Immature natural killer cell (primary cell): Measurements from ENCODE around the gene MAPK12. TPM values are rescaled to one million over a fixed set of nuclear protein-coding genes. Genes with fewer than 3 reads are reported as not detected.

Experiments
- DNase-seq, 3 donors: peaks; one replicate each; pipeline ENCODE4 v3.0.0; 2022; ENCODE audit warnings: mixed read lengths in 1 of 3
- H3K27ac Mint-ChIP-seq, 6 donors: one replicate each; pipeline ENCODE4 v1.8.0; 2020; ENCODE audit warnings: mixed read lengths in 6 of 6, mild to moderate bottlenecking in 5 of 6, inconsistent platforms in 4 of 6, moderate library complexity in 3 of 6
- H3K27me3 Mint-ChIP-seq, 3 donors: one replicate each; pipeline ENCODE4 v1.8.0; 2020 to 2021; ENCODE audit warnings: low read depth in 3 of 3, mild to moderate bottlenecking in 3 of 3, mixed read lengths in 3 of 3, moderate library complexity in 3 of 3, inconsistent platforms in 1 of 3
- H3K36me3 Mint-ChIP-seq, 3 donors: one replicate each; pipeline ENCODE4 v1.8.0; 2020; ENCODE audit warnings: mixed read lengths in 3 of 3, inconsistent platforms in 2 of 3, mild to moderate bottlenecking in 2 of 3
- H3K4me1 Mint-ChIP-seq, 2 donors: one replicate each; pipeline ENCODE4 v1.8.0; 2020; ENCODE audit warnings: inconsistent platforms in 2 of 2, mild to moderate bottlenecking in 2 of 2, mixed read lengths in 2 of 2, moderate library complexity in 1 of 2
- H3K4me3 Mint-ChIP-seq, 5 donors: one replicate each; pipeline ENCODE4 v1.8.0; 2020; ENCODE audit warnings: mild to moderate bottlenecking in 5 of 5, mixed read lengths in 5 of 5, inconsistent platforms in 3 of 5, moderate library complexity in 3 of 5
- H3K9me3 Mint-ChIP-seq, 6 donors: one replicate each; pipeline ENCODE4 v1.8.0; 2020; ENCODE audit warnings: mild to moderate bottlenecking in 6 of 6, mixed read lengths in 6 of 6, inconsistent platforms in 4 of 6, moderate library complexity in 3 of 6
- polyA plus RNA-seq, 3 donors: library from polyadenylated mRNA; unstranded; fragments of 300-500 nt; fragmentation: Illumina TruSeq; gene quantifications; one replicate each; pipeline ENCODE4 v1.2.3, GENCODE V29; 2021

MAPK12 gene
- polyA plus RNA-seq, 3 donors from 2014 or later: 0.13 to 0.31 TPM; not detected in 1

DNA sequence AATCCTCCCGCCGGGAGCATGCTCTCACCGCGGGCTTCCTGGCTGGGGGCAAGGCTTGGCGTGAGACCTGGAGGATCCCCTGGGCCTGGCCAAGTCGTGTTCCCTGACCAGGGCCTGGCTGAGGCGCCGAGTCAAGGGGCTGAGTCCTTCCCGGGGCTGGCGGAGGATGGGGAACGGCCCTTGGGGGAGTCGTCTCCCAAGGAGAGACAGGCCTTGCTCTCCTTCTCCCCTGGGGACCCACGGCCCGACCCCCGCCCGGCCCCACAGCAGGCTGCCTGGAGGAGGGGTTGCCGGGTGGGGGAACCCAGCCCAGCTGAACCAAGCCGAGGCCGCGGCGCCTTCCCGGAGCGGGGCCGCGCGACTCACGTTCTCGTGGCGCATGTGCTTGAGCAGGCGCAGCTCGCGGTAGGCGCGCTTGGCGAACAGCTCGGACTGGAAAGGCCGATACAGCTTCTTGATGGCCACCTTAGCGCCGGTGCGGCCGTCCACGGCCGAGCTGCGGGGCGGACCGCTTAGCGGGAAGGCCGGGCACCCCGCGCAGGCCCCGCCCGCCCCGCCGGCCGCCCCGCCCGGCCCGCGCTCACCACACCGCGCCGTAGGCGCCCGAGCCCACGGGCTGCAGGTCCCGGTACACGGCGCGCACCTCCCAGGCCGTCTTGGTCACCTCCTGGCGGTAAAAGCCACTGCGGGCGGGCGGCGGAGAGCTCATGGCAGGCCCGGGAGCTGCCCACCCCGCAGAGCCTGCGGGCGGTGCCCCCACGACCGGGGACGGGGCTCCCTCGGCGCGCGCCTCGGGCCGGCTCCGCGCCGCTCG lies 475 bp downstream of the MAPK12 start:
- no peaks in the 10 kb centered on the region for H3K9me3 Mint-ChIP-seq
- DNase-seq: no peak
- peaks cover 2 to 9% (median 6%) of the 10 kb centered on the region in 3 donors for H3K27me3 Mint-ChIP-seq
- H3K27ac Mint-ChIP-seq: no peak overlapping the region
- peaks cover 0 to 4% of the 10 kb centered on the region in 2 donors for H3K4me1 Mint-ChIP-seq
- no peak overlapping the region for H3K4me3 Mint-ChIP-seq
- H3K36me3 Mint-ChIP-seq: no peaks in the 10 kb centered on the region

DNA sequence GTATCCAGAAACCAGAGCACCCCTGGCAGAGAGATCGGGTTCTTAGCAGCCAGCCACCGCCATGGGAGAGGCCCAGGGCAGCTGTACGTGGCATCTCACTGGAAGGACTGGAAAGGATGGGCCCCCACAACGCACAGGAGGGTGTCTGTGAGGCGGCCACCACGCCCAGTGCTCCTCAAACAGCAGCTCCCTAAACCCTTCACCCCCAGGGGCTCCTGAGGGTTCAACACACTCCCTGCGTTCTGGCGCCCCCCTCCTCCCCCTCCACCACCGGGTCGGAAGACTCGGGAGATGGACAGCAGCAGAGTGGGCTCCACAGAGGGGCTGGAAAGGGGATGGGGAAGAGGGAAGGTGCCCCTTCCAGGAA lies 1.1 kb downstream of the MAPK12 start:
- H3K27ac Mint-ChIP-seq: no peak overlapping the region
- no peak overlapping the region for H3K4me3 Mint-ChIP-seq
- DNase-seq: no peak
- H3K4me1 Mint-ChIP-seq: peaks cover 0 to 4% of the 10 kb centered on the region in 2 donors
- H3K36me3 Mint-ChIP-seq: no peaks in the 10 kb centered on the region
- H3K9me3 Mint-ChIP-seq: no peaks in the 10 kb centered on the region
- peaks cover 2 to 11% (median 6%) of the 10 kb centered on the region in 3 donors for H3K27me3 Mint-ChIP-seq

DNA sequence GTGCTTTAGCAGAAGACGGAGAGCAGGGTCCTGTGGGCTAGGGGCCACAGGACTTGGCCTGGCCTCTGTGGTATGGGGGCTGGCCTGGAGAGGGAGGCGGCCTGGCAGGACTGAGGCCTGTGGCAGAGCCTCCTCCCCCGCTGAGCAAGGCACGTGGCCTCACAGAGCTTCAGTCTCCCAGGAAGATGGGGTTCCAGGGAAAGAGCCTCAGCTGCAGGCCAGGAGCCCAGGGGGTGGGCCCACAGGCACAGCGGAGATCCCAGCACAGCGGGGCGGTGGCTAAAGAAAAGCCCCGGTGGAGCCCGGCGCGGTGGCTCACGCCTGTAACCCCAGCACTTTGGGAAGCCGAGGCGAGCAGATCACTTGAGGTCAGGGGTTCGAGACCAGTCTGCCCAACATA lies 2.2 kb downstream of the MAPK12 start:
- Mint-ChIP-seq H3K36me3 (no peaks in the 10 kb centered on the region), H3K4me1 (peaks cover 0 to 4% of the 10 kb centered on the region in 2 donors), H3K27ac (no peak overlapping the region), H3K9me3 (no peaks in the 10 kb centered on the region), H3K4me3 (no peak overlapping the region), H3K27me3 (peaks cover 2 to 7% (median 5%) of the 10 kb centered on the region in 3 donors)
- no peak for DNase-seq

DNA sequence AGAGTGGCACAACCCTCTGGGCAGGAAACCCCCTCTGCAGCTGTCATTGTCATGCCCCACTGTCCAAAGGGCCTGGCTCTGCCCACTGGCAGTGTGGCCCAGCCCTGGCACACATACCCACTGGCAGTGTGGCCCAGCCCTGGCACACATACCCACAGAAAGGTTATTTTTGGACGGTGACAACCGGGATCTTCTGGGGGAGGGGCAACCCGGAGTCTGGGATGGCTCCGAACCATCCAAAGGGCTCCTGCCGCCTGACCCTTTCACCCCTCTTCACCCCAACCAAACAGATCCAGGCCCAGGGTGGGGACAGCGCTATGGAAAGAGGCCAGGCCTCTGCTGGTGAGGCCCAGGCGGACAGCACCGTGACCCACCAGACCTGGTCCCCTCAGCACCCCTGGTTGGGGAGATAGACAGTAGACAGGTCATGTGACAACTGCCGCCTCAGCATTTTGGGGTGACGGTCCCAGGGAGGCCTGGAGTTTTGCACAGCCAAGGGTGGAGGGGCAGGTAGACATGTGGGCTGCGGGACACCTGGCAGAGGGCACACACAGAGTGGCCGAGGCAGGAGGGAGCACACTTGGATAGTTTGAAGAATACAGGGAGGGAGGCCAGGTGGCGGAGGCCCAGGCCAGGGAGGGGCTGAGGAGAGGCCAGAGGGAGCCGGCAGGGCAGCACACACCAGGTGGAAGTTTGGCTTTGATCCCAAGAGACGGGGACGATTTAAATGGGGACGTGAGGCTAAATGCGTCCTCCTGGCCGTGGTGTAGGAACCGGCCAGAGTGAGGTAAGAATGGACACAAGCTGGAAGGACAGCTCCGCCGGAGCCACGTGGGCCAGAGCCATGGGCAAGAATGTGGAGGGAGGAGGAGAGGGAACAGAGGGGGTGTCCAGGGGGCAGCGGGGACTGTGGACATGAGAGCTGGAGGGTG lies 2.9 kb downstream of the MAPK12 start:
- peaks cover 2 to 7% (median 5%) of the 10 kb centered on the region in 3 donors for H3K27me3 Mint-ChIP-seq
- H3K36me3 Mint-ChIP-seq: no peaks in the 10 kb centered on the region
- H3K27ac Mint-ChIP-seq: no peak overlapping the region
- H3K4me1 Mint-ChIP-seq: peaks cover 0 to 4% of the 10 kb centered on the region in 2 donors
- H3K4me3 Mint-ChIP-seq: no peak overlapping the region
- H3K9me3 Mint-ChIP-seq: no peaks in the 10 kb centered on the region
- DNase-seq: no peak

DNA sequence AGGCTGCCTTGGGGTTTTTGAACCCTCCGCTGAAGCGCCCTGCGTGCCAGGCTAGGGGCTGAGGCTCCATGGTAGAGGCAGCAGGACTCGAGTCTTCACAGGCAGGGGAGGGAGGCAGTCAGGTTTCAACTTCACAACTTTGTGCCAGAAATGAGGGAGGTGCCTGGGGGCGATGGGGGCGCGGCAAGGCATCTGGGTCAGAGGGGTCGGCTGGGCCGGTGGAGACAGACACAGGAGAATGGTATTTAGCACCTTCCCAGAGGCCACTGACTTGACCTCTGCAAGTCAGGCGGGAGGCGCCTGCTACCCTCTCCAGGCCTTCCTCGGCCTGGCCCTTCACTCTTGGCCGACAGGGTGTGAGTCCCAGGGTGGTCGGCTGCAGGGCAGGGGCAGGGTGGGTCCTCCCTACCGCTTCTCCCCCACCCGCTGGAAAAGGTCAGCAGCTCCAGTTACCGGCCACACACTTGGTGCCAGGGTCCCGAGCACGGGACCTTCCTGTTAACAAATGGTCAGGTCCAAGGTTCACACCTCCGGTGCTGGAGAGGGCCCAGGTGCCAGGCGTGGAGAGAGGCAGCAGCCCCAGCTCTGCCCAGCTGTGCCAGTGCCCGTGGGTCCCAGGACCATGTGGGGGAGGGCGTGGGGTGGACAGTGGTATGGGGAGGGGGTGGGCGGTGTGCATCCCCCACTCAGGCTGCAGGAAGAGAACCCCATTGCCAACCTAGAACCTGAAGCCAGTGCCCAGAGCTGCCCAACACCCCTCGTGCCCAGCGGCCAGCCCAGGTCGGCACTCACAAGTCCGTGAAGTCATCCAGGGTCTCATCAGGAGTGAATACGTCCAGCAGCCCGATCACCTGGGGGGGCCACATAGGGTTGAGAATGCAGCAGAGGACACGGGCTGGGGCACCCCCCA lies 3.8 kb downstream of the MAPK12 start:
- DNase-seq: no peak
- peaks cover 2 to 5% (median 4%) of the 10 kb centered on the region in 3 donors for H3K27me3 Mint-ChIP-seq
- no peak overlapping the region for H3K4me3 Mint-ChIP-seq
- H3K4me1 Mint-ChIP-seq: peaks cover 0 to 4% of the 10 kb centered on the region in 2 donors
- H3K36me3 Mint-ChIP-seq: no peaks in the 10 kb centered on the region
- no peaks in the 10 kb centered on the region for H3K9me3 Mint-ChIP-seq
- no peak overlapping the region for H3K27ac Mint-ChIP-seq

DNA sequence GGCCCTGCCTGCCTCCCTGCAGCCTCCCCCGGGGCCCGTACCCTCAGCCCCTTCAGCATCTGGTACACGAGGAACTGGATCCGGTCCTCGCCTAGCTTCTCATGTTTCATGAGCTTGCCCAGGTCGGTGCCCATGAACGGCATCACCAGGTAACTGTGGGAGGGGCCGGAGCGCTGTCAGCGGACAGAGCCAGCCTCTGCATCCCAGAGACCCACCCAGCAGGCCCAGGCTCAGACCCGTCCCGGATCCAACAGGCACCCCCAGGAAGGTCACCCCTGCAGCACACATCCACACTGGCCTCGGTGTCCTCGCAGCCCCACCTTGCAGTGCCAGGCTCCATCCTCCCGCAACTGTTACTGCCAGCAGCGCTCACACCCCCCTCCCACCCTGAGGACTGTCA lies 4.4 kb downstream of the MAPK12 start:
- peaks cover 0 to 3% of the 10 kb centered on the region in 2 donors for H3K4me1 Mint-ChIP-seq
- H3K4me3 Mint-ChIP-seq: no peak overlapping the region
- no peak for DNase-seq
- no peak overlapping the region for H3K27ac Mint-ChIP-seq
- H3K27me3 Mint-ChIP-seq: peaks cover under 1 to 4% (median 4%) of the 10 kb centered on the region in 3 donors
- H3K9me3 Mint-ChIP-seq: no peaks in the 10 kb centered on the region
- H3K36me3 Mint-ChIP-seq: no peaks in the 10 kb centered on the region

DNA sequence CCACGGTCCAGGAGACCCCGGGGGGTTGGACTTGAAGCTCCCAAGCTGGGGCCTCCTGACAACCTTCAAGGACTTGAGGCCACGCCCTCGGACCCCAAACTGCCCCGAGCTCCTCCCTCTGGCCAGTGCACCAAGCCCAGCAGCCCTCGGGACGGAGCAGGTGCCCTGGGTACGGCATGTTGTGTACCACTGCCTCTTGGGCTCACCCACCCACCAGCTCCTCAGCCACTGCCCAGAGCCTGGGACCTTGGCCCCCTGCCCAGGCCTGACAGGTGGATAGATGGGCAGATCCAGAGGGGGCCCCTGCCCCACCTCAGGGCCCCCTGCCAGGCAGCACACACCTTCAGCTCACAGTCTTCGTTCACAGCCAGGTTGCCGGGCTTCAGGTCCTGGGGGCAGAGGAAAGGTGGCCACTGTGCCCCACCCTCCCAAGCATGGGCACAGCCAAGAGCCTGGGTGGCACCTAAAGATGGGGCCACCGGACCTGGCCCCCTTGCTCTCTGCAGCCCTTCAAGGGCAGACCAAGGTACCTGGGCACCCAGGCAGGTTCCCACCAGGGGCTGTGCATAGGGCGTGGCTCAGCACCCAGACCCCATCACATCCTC lies 5.1 kb downstream of the MAPK12 start:
- DNase-seq: no peak
- no peak overlapping the region for H3K27ac Mint-ChIP-seq
- no peaks in the 10 kb centered on the region for H3K36me3 Mint-ChIP-seq
- peaks cover 0 to 6% (median 2%) of the 10 kb centered on the region in 3 donors for H3K27me3 Mint-ChIP-seq
- H3K4me3 Mint-ChIP-seq: no peak overlapping the region
- no peaks in the 10 kb centered on the region for H3K9me3 Mint-ChIP-seq
- H3K4me1 Mint-ChIP-seq: peaks cover 0 to 3% of the 10 kb centered on the region in 2 donors

DNA sequence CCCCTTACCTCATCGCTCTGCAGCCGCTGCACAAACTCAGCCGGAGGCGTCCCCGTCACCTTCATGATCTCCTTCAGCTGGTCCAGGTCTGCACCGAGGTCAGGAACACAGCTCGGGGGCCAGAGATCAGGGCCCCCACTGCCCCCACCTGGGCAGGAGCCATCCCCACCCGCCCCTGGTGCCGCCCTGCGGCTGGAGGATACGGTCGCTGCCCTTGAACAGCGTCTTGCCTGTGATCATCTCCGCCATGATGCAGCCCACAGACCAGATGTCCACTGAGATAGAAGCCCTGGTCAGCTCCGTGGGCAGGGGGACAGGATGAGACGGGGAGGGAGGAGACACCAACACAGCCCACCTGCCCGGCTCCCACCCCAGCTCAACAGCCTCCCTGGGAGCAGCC lies 5.9 kb downstream of the MAPK12 start:
- peaks cover 0 to 5% of the 10 kb centered on the region in 2 donors for H3K4me1 Mint-ChIP-seq
- no peak for DNase-seq
- peaks cover 0 to 8% (median 2%) of the 10 kb centered on the region in 3 donors for H3K27me3 Mint-ChIP-seq
- H3K27ac Mint-ChIP-seq: no peak overlapping the region
- H3K9me3 Mint-ChIP-seq: no peaks in the 10 kb centered on the region
- H3K4me3 Mint-ChIP-seq: no peak overlapping the region
- H3K36me3 Mint-ChIP-seq: no peaks in the 10 kb centered on the region

DNA sequence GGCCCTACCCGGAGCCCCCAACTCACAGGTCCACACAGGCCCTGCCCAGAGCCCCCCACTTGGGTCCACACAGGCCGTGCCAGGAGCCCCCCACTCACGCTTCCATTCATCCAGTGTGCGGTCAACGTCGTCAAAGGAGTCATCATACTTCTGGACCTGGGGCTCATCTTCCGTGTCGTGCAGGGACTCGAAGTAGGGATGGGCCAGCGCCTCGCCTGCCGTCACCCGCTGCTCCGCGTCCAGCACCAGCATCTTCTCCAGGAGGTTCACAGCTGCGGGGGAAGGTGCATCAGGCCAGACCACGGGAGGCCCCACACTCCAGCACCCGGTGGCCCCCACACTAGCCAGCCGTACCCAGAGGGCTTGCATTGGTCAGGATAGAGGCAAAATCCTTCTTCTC lies 6.4 kb downstream of the MAPK12 start:
- Mint-ChIP-seq H3K27ac (no peak overlapping the region), H3K9me3 (no peaks in the 10 kb centered on the region), H3K36me3 (no peaks in the 10 kb centered on the region), H3K4me1 (peaks cover 0 to 9% of the 10 kb centered on the region in 2 donors), H3K4me3 (no peak overlapping the region), H3K27me3 (peaks cover 0 to 9% (median 2%) of the 10 kb centered on the region in 3 donors)
- DNase-seq: no peak

DNA sequence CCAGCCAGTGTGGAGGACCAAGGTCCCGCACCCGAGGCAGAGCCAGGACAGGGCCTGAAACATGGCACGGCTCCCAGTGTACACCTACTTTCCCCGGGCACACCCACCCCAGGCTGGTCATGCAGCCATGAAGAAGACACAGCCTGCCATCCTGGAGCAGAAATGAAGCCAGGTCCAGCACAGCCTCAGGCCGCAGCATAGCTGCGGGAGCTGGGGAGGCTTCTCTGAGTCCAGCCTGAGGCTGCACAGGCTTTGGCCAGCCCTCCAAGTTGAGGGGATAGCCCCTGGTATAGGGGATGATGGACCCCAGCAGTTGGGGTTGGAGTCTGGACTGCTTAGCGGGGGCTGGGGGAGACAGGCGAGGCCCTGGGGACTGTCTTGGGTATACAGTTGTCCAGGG lies 7.5 kb downstream of the MAPK12 start:
- no peak overlapping the region for H3K27ac Mint-ChIP-seq

DNA sequence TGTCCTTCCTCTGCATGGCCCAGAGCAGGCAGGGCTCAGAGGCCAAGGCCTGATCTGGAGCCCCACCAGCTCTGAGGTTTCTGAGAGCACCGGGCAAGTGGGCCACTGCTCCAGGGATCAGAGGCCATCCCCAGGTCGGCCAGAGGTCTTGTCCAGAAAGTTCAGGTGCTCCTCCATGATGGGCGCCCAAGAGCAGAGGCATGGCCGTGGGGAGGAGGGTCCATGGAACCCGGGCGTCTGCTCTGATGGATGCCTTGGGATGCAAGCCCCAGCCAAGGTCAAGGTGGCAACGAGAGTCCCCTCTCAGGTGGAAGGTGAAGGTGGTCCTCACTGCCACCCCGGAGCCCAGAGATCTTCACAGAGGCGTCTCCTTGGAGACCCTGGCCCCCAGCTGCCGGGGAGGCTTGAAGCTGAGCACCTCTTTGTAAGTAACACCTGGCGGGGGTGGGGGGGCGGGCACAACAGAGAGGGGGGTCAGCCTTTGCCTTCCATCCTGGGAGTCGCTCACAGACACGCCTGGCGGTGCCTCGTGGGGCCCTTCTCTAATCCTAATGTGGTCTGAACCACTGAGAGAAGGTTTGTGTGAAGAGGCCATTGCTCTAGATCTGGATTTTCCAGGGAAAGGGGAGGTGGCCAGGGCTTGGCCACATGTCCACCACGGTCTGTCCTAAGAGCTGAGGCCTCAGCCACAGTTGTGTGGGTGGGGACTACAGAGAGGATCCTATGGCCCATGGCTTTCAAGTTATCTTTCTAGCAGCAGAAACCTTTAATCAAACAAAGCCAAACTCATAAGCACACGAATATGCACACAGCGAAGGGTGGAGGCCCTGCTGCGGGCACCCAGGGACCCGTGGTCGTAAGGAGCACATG lies 8.2 kb downstream of the MAPK12 start:
- peaks cover 0 to 13% of the 10 kb centered on the region in 2 donors for H3K4me1 Mint-ChIP-seq
- peak overlapping the region in 1 of 6 donors; percentile 12 for H3K27ac Mint-ChIP-seq
- no peaks in the 10 kb centered on the region for H3K9me3 Mint-ChIP-seq

More for the DNA sequence above, 7.5 kb downstream of the MAPK12 start:
- Mint-ChIP-seq H3K9me3 (no peaks in the 10 kb centered on the region), H3K36me3 (no peaks in the 10 kb centered on the region), H3K27me3 (peaks cover 0 to 9% (median under 1%) of the 10 kb centered on the region in 3 donors), H3K4me1 (peaks cover 0 to 13% of the 10 kb centered on the region in 2 donors), H3K4me3 (no peak overlapping the region)
- DNase-seq: no peak

More for the DNA sequence above, 8.2 kb downstream of the MAPK12 start:
- Mint-ChIP-seq H3K36me3 (no peaks in the 10 kb centered on the region), H3K4me3 (no peak overlapping the region), H3K27me3 (peaks cover 0 to 9% (median 0%) of the 10 kb centered on the region in 3 donors)
- no peak for DNase-seq
